Suprapubic skin (tissue), 4 donors: ENCODE data around the gene LILRA6.

Experiments
- EP300 ChIP-seq: sonication (generic); formaldehyde crosslinking; IDR thresholded peaks from one replicate; pipeline ENCODE4 v1.6.1; 2017; ENCODE audit warnings: antibody characterized with exemption
- POLR2A ChIP-seq, 2 donors: fragments of 450-650 bp; IDR thresholded peaks; one replicate each; pipeline ENCODE4 v1.6.1; 2017; ENCODE audit warnings: antibody characterized with exemption in 2 of 2, mild to moderate bottlenecking in 2 of 2, moderate library complexity in 2 of 2
- POLR2AphosphoS5 ChIP-seq, 3 donors: sonication (generic); formaldehyde crosslinking; IDR thresholded peaks; one replicate each; pipeline ENCODE4 v1.6.1; 2017; ENCODE audit warnings: antibody characterized with exemption in 3 of 3
- TF ChIP-seq, protein P1 (sequence below), 2 donors: fragments of 200-600 bp in 1 of 2; fragments of 450-650 bp in 1 of 2; sonication (generic) in 1 of 2; IDR thresholded peaks; one replicate each; pipeline ENCODE4 v1.5.1; 2016 to 2019; ENCODE audit warnings: antibody characterized with exemption in 2 of 2, mild to moderate bottlenecking in 1 of 2, moderate library complexity in 1 of 2

DNA sequence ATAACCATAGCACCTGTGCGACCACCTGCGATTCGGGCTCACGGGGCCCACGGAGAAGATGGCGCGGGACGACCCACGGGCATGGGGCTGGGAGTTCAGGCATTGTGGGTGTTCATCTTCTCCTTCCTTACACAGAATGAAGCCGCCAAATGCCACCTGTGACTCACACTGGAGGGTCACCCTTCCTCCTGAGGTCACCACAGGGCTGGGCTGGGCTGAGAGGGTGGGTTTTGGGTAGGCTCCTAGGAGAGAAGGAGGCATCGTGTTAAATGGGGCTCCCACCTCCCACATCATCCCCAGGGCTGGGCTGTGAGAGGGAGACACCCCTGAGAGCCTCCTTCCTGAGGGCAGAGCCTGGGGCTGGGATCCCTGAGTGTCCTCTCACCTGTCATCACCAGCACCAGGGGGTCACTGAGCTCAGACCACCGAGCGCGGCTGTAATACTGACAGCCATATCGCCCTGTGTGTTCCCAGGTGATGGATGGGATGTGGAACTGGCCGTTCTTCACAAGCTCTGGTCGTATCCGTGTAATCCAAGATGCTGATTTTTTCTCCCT lies 36.9 kb upstream of the LILRA6 start:
- TF ChIP-seq POLR2AphosphoS5 (IDR thresholded peaks at IDR 0.05) (no peak), POLR2A (IDR thresholded peaks at IDR 0.05) (no peak), EP300 (no peak)
- TF ChIP-seq, protein P1, sequence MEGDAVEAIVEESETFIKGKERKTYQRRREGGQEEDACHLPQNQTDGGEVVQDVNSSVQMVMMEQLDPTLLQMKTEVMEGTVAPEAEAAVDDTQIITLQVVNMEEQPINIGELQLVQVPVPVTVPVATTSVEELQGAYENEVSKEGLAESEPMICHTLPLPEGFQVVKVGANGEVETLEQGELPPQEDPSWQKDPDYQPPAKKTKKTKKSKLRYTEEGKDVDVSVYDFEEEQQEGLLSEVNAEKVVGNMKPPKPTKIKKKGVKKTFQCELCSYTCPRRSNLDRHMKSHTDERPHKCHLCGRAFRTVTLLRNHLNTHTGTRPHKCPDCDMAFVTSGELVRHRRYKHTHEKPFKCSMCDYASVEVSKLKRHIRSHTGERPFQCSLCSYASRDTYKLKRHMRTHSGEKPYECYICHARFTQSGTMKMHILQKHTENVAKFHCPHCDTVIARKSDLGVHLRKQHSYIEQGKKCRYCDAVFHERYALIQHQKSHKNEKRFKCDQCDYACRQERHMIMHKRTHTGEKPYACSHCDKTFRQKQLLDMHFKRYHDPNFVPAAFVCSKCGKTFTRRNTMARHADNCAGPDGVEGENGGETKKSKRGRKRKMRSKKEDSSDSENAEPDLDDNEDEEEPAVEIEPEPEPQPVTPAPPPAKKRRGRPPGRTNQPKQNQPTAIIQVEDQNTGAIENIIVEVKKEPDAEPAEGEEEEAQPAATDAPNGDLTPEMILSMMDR (IDR thresholded peaks at IDR 0.05): no peak
